Measurements from ENCODE around the gene C11orf24.

DNA sequence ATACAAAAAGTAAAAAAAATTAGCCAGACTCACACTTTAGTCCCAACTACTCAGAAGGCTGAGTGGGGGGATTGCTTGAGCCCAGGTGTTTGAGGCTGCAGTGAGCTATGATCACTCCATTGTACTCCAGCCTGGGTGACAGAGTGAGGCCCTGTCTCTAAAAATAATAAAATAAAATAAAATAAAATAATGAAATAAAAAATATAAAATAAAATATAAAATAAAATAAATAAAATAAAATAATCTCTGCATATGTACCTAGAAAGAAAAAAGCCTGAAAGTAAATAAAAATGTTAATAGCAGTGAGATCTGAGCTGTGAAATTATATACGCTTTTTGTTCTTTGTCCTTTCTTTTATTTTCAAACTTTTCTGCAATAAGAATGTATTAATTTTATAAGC, 23.5 kb upstream of the C11orf24 start:
- no peak for TF ChIP-seq EZH2 (IDR thresholded peaks at IDR 0.05)
- TF ChIP-seq, protein P1, sequence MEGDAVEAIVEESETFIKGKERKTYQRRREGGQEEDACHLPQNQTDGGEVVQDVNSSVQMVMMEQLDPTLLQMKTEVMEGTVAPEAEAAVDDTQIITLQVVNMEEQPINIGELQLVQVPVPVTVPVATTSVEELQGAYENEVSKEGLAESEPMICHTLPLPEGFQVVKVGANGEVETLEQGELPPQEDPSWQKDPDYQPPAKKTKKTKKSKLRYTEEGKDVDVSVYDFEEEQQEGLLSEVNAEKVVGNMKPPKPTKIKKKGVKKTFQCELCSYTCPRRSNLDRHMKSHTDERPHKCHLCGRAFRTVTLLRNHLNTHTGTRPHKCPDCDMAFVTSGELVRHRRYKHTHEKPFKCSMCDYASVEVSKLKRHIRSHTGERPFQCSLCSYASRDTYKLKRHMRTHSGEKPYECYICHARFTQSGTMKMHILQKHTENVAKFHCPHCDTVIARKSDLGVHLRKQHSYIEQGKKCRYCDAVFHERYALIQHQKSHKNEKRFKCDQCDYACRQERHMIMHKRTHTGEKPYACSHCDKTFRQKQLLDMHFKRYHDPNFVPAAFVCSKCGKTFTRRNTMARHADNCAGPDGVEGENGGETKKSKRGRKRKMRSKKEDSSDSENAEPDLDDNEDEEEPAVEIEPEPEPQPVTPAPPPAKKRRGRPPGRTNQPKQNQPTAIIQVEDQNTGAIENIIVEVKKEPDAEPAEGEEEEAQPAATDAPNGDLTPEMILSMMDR (IDR thresholded peaks at IDR 0.05), result no peak
- no peak for TF ChIP-seq EZH2phosphoT487 (IDR thresholded peaks at IDR 0.05)

All from neural progenitor cell (in vitro differentiated cells).